ENCODE results near the gene SORL1. TPM values are rescaled to one million over a fixed set of nuclear protein-coding genes. Genes with fewer than 3 reads are reported as not detected.
"Not testable (repeated sequence)": the region's sequence is repeated elsewhere in the genome, so short reads cannot be mapped to it uniquely, and the experiment has no call there.

The SORL1 gene
- total RNA-seq, 4 donors from 2014 or later, result 7.3 to 18.8 (median 12.3) TPM

- Histone ChIP-seq H3K27me3 (no peaks in the 10 kb centered on the region), H3K4me1 (peaks cover 0 to 15% (median 0%) of the 10 kb centered on the region in 4 donors), H3K9me3 (no peaks in the 10 kb centered on the region), H3K4me3 (no peak overlapping the region), H3K36me3 (no peaks in the 10 kb centered on the region), H3K27ac (no peak overlapping the region)
- 71 to 80% methylated on average over 7 of the region's 7 CpGs for WGBS, 2 donors
- no peak for DNase-seq (ENCODE audit: low spot score in 2 of 2)
- TF ChIP-seq POLR2A (IDR thresholded peaks at IDR 0.05), result no peak
- TF ChIP-seq CTCF (IDR thresholded peaks at IDR 0.05), result no peak
Measured at GRCh38 chr11:121479698-121480238, 27.7 kb downstream of the SORL1 start.

- not testable (repeated sequence) for H3K27ac ChIP-seq; DNase-seq (ENCODE audit: low spot score in 2 of 2); H3K4me3 ChIP-seq; H3K27me3 ChIP-seq; H3K9me3 ChIP-seq; H3K36me3 ChIP-seq
- WGBS, 2 donors, result 80 to 91% methylated on average over 2 of the region's 2 CpGs
- peaks cover 0 to 15% (median 0%) of the 10 kb centered on the region in 4 donors for H3K4me1 ChIP-seq
Measured at GRCh38 chr11:121481484-121482230, 29.5 kb downstream of the SORL1 start.

GRCh38 chr11:121482231-121483129 is 30.4 kb downstream of the SORL1 start:
- Histone ChIP-seq H3K27me3 (no peaks in the 10 kb centered on the region), H3K4me3 (no peak overlapping the region), H3K9me3 (no peaks in the 10 kb centered on the region), H3K27ac (no peak overlapping the region), H3K4me1 (peaks cover 0 to 15% (median 0%) of the 10 kb centered on the region in 4 donors), H3K36me3 (no peaks in the 10 kb centered on the region)
- 76 to 81% methylated on average over 9 of the region's 9 CpGs for WGBS, 2 donors
- DNase-seq (ENCODE audit: low spot score in 2 of 2), result no peak
- TF ChIP-seq CTCF (IDR thresholded peaks at IDR 0.05) (no peak), EP300 (IDR thresholded peaks at IDR 0.05) (no peak), POLR2A (IDR thresholded peaks at IDR 0.05) (no peak)

- Histone ChIP-seq H3K27me3 (no peaks in the 10 kb centered on the region), H3K36me3 (no peaks in the 10 kb centered on the region), H3K4me1 (peaks cover 0 to 11% (median 0%) of the 10 kb centered on the region in 4 donors), H3K4me3 (no peak overlapping the region), H3K27ac (no peak overlapping the region), H3K9me3 (no peaks in the 10 kb centered on the region)
- 68 to 80% methylated on average over 4 of the region's 4 CpGs for WGBS, 2 donors
- no peak for DNase-seq (ENCODE audit: low spot score in 2 of 2)
- TF ChIP-seq POLR2A (IDR thresholded peaks at IDR 0.05), result no peak
Measured at GRCh38 chr11:121483805-121484480, 31.8 kb downstream of the SORL1 start.

DNA sequence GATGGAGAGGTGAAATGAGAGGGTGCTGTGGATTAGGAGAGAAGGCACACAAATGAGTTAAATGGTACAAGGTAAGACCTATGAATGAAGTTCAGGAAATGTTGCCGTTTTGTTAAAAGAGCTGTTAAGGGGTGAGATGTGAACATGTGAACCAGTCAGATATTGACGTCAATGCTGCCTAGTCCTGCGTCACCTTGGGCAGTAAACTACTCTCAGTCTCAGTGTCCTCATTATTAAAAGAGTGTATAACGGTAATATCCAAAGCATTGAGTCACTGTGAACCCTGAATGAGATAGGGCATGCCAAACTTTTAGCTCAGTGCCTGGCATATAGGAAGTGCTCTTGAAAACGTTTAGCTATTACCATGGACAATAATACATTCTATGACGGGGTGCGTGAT is 33.1 kb downstream of the SORL1 start:
- WGBS, 2 donors, result 82 to 88% methylated on average over 7 of the region's 7 CpGs
- TF ChIP-seq EP300 (IDR thresholded peaks at IDR 0.05) (no peak), POLR2A (IDR thresholded peaks at IDR 0.05) (no peak), CTCF (IDR thresholded peaks at IDR 0.05) (no peak)

More for the DNA sequence above, 33.1 kb downstream of the SORL1 start:
- Histone ChIP-seq H3K27me3 (no peaks in the 10 kb centered on the region), H3K27ac (no peak overlapping the region), H3K4me1 (peaks cover 0 to 7% (median 0%) of the 10 kb centered on the region in 4 donors), H3K36me3 (no peaks in the 10 kb centered on the region), H3K9me3 (no peaks in the 10 kb centered on the region), H3K4me3 (no peak overlapping the region)
- DNase-seq (ENCODE audit: low spot score in 2 of 2), result no peak
